ENCODE measurements around the gene SLC16A10.

Gene SLC16A10

GRCh38 chr6:111274593-111275217, 187.4 kb downstream of the SLC16A10 start:
- TF ChIP-seq TEAD4 (IDR thresholded peaks at IDR 0.05) (no peak), USF1 (IDR thresholded peaks at IDR 0.05) (no peak), RAD21 (IDR thresholded peaks at IDR 0.05; ENCODE audit: low read depth) (no peak), NFIC (IDR thresholded peaks at IDR 0.05) (no peak), MAX (IDR thresholded peaks at IDR 0.05) (no peak), CEBPB (IDR thresholded peaks at IDR 0.05) (no peak), TAF1 (IDR thresholded peaks at IDR 0.05; ENCODE audit: low read depth) (no peak), YY1 (IDR thresholded peaks at IDR 0.05; ENCODE audit: low read depth) (no peak), EGR1 (IDR thresholded peaks at IDR 0.05) (no peak), REST (IDR thresholded peaks at IDR 0.05; ENCODE audit: low read depth) (no peak), TCF12 (IDR thresholded peaks at IDR 0.05; ENCODE audit: low read depth) (no peak), FOXM1 (IDR thresholded peaks at IDR 0.05; ENCODE audit: borderline replicate concordance, low read depth) (no peak), CREB1 (IDR thresholded peaks at IDR 0.05; ENCODE audit: low read depth) (no peak), ZBTB7A (IDR thresholded peaks at IDR 0.05; ENCODE audit: low read depth) (no peak)

- TF ChIP-seq CREB1 (IDR thresholded peaks at IDR 0.05; ENCODE audit: low read depth) (no peak), REST (IDR thresholded peaks at IDR 0.05; ENCODE audit: low read depth) (no peak), RAD21 (IDR thresholded peaks at IDR 0.05; ENCODE audit: low read depth) (no peak)
Observed at GRCh38 chr6:111276335-111276734, 189.0 kb downstream of the SLC16A10 start.

- TF ChIP-seq EP300 (IDR thresholded peaks at IDR 0.05; ENCODE audit: borderline replicate concordance) (no peak), NFIC (IDR thresholded peaks at IDR 0.05) (no peak), USF1 (IDR thresholded peaks at IDR 0.05) (no peak), TCF12 (IDR thresholded peaks at IDR 0.05; ENCODE audit: low read depth) (no peak), RAD21 (IDR thresholded peaks at IDR 0.05; ENCODE audit: low read depth) (no peak), CREB1 (IDR thresholded peaks at IDR 0.05; ENCODE audit: low read depth) (no peak), YY1 (IDR thresholded peaks at IDR 0.05; ENCODE audit: low read depth) (no peak), CEBPB (IDR thresholded peaks at IDR 0.05) (no peak), TAF1 (IDR thresholded peaks at IDR 0.05; ENCODE audit: low read depth) (no peak), MAX (IDR thresholded peaks at IDR 0.05) (no peak), REST (IDR thresholded peaks at IDR 0.05; ENCODE audit: low read depth) (no peak), EGR1 (IDR thresholded peaks at IDR 0.05) (no peak), TEAD4 (IDR thresholded peaks at IDR 0.05) (no peak), ZBTB7A (IDR thresholded peaks at IDR 0.05; ENCODE audit: low read depth) (no peak), FOXM1 (IDR thresholded peaks at IDR 0.05; ENCODE audit: borderline replicate concordance, low read depth) (no peak)
Observed at GRCh38 chr6:111276736-111277135, 189.4 kb downstream of the SLC16A10 start.

- TF ChIP-seq USF1 (IDR thresholded peaks at IDR 0.05) (no peak), CEBPB (IDR thresholded peaks at IDR 0.05) (no peak), RAD21 (IDR thresholded peaks at IDR 0.05; ENCODE audit: low read depth) (no peak), MAX (IDR thresholded peaks at IDR 0.05) (no peak), YY1 (IDR thresholded peaks at IDR 0.05; ENCODE audit: low read depth) (no peak), TCF12 (IDR thresholded peaks at IDR 0.05; ENCODE audit: low read depth) (no peak), NFIC (IDR thresholded peaks at IDR 0.05) (no peak), ZBTB7A (IDR thresholded peaks at IDR 0.05; ENCODE audit: low read depth) (no peak), CREB1 (IDR thresholded peaks at IDR 0.05; ENCODE audit: low read depth) (no peak), TAF1 (IDR thresholded peaks at IDR 0.05; ENCODE audit: low read depth) (no peak), TEAD4 (IDR thresholded peaks at IDR 0.05) (no peak), EGR1 (IDR thresholded peaks at IDR 0.05) (no peak), EP300 (IDR thresholded peaks at IDR 0.05; ENCODE audit: borderline replicate concordance) (no peak), FOXM1 (IDR thresholded peaks at IDR 0.05; ENCODE audit: borderline replicate concordance, low read depth) (no peak), REST (IDR thresholded peaks at IDR 0.05; ENCODE audit: low read depth) (no peak)
Observed at GRCh38 chr6:111277819-111278218, 190.5 kb downstream of the SLC16A10 start.

Measured in Ishikawa (cell line).